Mesenteric fat pad (tissue), 1 donor: ENCODE data around the gene RBM15. TPM values are rescaled to one million over a fixed set of nuclear protein-coding genes. Genes with fewer than 3 reads are reported as not detected.

Experiments used
- DNase-seq: peaks from one replicate; pipeline ENCODE4 v3.0.0-alpha.2; 2020; ENCODE audit warnings: low spot score
- total RNA-seq: library from RNA; stranded (reverse); fragmentation: NEBNext Ultra II Directional; extraction: Animal tissue kit (Norgen Biotek cat#: 25700); gene quantifications from one replicate; pipeline ENCODE4 v1.2.1, GENCODE V29; 2021
- donor health status: DM: yes; HTN: yes; CAD: no.

RBM15 gene
- total RNA-seq, 1 donor from 2014 or later, result 21.1 TPM

DNA sequence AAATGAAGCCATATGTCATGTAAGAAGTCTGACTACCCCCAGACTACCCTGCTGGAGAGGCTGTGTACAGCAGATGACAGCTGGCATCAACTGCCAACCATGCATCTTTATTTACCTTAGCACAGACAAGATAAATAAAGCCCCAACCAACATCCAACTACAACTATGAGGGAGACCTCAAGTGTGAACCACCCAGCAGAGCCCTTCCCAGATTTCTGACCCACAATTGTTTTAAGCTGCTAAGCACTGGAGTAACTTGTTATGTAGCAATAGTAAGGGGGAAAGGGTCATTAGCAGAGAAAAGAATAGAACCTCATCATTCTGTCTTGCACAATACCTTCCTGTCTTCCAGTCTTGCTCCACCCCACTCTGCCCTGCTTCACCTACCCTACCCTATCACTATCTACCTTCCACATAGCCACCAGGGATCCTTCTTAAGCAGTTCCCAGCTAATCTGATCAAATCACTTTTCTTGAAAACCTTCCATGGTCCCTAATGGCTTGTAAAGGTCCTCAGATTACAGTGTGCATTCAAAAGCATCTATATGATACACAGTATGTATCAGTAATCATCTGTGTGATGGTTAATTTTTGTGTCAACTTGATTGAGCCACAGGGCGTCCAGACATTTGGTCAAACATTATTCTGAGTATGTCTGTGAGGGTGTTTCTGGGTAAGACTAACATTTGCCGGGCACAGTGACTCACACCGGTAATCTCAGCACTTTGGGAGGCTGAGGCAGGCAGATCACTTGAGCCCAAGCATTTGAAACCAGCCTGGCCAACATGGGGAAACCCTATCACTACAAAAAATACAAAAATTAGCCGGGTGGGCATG, 19.6 kb upstream of the RBM15 start:
- no peak for DNase-seq

DNA sequence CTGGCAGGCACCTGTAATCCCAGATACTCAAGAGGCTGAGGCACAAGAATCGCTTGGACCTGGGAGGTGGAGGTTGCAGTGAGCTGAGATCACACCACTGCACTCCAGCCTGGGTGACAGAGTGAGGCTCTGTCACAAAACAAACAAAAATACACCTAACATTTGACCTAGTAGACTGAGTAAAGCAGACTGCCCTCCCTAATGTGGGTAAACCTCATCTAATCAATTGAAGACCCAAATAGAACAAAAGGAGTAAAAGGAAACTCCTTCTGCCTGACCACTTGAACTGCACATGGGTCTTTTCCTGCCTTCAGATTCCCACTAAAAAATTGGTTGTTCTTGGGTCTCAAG, 19.0 kb upstream of the RBM15 start:
- no peak for DNase-seq

DNA sequence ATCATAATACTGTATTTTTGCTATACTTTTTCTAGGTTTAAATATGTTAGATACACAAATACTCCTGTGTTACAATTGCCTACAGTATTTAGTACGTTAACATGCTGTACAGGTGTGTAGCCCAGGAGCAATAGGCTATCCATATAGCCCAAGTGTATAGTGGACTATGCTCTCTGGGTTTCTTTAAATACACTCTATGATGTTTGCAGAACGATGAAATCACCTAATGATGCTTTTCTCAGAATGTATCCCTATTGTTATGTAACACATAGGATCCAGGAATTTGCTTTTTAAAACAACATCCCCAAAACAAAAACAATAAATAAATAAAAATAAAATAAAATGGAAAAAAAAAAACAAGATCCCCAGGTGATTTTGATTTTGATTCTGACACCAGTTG, 18.1 kb upstream of the RBM15 start:
- no peak for DNase-seq

DNA sequence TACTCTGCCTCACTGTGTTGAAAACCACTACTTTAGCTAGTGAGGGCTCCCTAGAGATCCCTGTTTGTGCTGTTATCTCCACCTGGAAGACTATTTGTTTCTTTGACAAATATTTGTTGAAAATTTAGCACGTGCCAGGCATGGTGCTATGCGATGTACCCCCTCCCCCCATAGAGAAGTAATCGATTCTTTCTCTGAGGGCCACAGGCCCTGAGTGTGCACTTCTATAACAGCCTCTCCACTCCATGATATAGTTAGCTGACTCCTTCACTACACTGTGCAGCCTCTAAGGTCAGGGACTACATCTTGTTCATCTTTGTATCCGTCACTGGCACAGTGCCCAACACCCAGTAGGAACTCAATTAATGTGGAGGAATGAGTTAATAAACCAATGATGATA, 17.3 kb upstream of the RBM15 start:
- no peak for DNase-seq

DNA sequence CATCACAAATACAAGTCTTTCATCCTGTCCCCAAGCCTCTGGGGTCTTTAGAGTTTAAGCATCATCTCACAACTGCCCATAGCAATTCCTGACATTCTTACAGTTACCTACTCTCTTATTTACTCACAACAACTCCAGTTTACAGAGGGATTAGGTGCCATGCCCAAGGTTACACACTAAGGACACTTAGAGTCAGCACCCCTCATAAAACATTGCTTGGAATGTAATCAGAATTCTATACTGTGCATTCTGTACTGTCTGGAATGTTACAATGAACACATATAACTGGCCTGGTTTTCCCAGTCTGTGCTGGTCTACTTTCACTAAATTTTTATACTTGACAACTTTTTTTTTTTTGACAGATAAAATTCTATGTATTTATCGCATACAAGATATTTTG, 14.5 kb upstream of the RBM15 start:
- DNase-seq, result no peak

DNA sequence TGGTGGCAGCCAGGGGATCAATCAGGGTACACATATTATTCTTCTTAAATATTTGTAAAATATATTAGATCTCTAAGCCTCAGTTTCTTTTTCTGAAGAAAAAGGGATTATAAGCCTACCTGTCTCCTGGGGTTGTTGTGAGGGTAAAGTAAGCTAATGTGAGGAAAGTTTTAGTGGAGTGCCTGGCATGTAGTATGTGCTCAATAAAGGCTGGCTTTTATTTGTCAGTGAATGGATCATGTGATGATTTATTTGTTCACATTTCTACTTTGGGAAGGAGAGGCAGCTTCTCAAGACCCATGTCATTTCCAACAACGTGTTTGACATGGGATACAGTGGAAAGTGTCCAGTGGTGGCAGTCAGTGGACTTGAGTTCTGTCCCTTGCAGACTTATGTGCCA, 12.4 kb upstream of the RBM15 start:
- DNase-seq, result no peak

DNA sequence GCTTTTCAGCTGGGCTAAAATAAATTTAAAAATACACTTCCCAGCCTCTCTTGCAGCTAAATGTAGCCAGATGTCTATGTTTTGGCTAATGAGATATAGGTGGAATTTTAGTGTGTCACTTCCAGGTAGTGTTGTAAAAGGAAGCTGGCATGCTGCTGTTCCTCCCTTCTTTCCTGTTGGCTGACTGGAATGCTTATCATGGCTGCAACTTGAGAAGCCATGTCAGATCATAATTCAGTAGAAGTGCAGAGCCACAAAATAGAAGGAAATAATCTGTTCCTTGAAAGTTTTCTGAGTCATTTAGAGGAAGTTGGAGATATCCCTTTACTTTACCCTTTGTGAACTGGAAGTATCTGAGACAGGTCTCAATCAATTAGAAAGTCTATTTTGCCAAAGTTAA, 10.9 kb upstream of the RBM15 start:
- no peak for DNase-seq

DNA sequence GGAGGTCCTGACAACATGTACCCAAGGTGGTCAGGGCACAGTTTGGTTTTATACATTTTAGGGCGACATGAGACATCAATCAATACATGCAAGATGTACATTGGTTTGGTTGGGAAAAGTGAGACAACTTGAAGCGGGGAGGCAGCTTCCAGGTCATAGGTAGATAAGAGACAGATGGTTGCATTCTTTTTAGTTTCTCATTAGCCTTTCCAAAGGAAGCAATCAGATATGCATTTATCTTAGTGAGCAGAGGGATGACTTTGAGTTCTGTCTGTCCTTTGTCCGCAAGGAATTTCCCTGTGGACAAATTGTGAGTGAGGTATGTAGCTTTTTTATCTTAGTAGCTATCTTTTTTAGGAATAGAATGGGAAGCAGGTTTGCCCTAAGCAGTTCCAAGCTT, 10.5 kb upstream of the RBM15 start:
- DNase-seq, result no peak

DNA sequence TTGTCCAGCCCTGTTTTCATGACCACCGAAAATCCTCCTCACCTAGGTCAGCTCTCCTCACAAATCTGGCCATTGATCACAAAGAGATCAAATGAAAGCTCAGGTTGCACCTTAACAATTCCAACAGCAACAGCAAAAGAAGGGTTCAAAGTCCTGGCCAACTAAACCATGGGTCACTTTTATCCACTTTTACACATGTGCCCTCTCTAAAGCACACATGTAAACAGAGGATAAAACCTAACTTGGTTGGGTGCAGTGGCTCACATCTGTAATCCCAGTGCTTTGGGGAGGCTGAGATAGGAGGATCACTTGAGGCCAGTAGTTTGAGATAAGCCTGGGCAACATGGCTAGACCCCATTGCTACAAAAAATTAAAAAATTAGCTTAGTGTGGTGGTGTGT, 3.9 kb upstream of the RBM15 start:
- no peak for DNase-seq

DNA sequence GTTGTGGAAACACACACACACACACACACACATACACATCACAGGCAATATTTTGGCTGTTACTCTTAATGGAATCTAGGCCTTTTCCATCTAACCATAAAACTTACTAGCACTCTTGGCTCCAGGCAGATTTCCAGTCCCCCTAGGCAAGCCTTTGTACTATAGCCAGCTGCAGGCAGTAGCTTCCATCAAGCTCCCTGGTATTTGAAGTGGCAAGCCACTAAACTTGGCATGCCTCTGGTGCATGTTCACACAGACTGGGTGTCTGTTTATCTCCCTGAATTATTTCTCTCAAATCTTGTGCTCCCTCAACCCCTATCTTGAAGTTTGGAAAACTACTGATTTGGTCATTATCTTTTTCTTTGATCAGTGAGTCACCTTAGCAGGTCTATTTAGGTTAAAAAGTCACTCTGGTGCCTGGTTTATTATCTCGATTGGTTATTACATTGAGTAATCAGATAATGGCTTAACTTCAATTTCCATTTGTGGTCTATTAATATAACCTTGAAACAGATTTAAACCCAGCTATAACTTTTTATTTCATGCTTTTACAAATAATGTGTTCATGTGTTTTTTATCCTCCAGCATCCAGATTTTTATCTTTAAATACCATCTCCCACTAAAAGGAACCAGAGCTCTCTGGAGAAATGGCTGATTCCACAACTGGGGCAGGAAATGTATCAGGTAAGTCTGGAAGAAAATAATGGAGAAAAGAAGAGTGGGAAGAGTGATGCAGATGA, 2.7 kb upstream of the RBM15 start:
- no peak for DNase-seq

DNA sequence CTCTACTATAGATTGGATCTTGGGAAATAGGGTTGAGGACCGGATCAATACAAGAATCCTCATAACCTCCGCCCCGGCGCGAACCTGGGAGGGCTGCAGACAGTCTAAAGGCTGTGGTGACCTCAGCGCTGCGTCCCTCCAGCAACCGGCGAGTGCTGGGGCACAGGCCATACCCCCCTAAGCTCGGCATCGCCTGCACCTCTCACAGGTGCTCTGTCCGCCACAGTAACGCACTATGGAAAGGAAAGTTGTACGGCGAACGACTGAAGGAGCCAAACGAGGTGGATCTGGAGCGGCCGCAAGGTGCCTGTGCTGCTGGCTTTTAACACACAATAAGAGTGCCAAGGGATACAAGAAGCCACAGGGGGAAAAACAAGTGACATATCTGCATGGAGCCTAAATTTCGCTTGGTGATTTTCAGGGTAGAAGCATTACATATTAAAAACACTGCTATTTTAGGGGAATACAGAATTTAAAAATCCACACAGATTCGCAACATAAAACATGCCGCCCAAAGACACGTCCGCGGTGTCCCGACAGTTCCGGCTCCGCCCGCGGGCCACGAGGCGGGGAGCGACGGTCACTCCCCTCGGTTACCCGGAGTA, 1.4 kb upstream of the RBM15 start:
- DNase-seq, result no peak

DNA sequence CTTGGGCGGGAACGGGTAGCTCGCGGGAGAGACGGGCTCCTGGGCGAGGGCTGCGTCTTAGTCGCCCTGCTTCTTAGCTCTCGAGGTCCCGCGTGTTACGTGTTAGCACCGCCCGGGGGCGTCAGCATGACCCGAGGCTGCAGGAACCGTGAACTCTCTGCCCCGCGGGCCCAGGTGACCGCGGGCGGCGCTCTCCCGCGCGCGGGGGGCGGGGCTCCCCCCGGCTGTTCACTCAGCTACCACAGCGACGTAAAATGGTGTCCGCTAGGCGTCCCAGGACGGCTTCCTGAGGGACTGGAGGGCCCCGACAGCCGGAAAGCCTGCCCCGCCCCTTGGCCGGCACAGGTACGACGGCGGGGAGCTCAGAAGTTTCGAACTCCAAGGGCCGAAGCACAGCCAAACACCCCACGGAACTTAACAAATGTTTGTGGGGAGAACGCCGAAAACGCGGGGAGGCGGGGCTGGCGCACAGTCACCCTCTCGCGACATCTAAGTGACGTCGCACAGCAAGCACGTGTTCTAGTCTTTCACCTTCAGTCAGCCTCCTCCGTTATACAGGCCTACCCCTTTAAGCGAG, 780 bp upstream of the RBM15 start:
- DNase-seq, result peak; percentile 96

DNA sequence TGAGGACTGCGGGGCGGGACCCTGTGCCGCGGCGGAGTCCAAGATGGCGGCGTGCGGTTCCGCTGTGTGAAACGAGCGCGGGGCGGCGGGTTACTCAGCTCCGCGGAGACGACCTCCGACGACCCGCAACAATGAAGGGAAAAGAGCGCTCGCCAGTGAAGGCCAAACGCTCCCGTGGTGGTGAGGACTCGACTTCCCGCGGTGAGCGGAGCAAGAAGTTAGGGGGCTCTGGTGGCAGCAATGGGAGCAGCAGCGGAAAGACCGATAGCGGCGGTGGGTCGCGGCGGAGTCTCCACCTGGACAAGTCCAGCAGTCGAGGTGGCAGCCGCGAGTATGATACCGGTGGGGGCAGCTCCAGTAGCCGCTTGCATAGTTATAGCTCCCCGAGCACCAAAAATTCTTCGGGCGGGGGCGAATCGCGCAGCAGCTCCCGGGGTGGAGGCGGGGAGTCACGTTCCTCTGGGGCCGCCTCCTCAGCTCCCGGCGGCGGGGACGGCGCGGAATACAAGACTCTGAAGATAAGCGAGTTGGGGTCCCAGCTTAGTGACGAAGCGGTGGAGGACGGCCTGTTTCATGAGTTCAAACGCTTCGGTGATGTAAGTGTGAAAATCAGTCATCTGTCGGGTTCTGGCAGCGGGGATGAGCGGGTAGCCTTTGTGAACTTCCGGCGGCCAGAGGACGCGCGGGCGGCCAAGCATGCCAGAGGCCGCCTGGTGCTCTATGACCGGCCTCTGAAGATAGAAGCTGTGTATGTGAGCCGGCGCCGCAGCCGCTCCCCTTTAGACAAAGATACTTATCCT, 430 bp downstream of the RBM15 start:
- DNase-seq, result peak; percentile 91

DNA sequence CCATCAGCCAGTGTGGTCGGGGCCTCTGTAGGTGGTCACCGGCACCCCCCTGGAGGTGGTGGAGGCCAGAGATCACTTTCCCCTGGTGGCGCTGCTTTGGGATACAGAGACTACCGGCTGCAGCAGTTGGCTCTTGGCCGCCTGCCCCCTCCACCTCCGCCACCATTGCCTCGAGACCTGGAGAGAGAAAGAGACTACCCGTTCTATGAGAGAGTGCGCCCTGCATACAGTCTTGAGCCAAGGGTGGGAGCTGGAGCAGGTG, 961 bp downstream of the RBM15 start:
- no peak for DNase-seq

DNA sequence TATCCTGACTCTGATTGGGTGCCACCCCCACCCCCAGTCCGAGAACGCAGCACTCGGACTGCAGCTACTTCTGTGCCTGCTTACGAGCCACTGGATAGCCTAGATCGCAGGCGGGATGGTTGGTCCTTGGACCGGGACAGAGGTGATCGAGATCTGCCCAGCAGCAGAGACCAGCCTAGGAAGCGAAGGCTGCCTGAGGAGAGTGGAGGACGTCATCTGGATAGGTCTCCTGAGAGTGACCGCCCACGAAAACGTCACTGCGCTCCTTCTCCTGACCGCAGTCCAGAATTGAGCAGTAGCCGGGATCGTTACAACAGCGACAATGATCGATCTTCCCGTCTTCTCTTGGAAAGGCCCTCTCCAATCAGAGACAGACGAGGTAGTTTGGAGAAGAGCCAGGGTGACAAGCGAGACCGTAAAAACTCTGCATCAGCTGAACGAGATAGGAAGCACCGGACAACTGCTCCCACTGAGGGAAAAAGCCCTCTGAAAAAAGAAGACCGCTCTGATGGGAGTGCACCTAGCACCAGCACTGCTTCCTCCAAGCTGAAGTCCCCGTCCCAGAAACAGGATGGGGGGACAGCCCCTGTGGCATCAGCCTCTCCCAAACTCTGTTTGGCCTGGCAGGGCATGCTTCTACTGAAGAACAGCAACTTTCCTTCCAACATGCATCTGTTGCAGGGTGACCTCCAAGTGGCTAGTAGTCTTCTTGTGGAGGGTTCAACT, 2.1 kb downstream of the RBM15 start:
- DNase-seq, result no peak

DNA sequence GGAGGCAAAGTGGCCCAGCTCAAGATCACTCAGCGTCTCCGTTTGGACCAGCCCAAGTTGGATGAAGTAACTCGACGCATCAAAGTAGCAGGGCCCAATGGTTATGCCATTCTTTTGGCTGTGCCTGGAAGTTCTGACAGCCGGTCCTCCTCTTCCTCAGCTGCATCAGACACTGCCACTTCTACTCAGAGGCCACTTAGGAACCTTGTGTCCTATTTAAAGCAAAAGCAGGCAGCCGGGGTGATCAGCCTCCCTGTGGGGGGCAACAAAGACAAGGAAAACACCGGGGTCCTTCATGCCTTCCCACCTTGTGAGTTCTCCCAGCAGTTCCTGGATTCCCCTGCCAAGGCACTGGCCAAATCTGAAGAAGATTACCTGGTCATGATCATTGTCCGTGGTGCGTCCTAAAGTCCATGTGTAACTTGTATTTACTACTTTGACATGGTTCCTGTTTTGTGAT, 2.7 kb downstream of the RBM15 start:
- DNase-seq, result no peak

DNA sequence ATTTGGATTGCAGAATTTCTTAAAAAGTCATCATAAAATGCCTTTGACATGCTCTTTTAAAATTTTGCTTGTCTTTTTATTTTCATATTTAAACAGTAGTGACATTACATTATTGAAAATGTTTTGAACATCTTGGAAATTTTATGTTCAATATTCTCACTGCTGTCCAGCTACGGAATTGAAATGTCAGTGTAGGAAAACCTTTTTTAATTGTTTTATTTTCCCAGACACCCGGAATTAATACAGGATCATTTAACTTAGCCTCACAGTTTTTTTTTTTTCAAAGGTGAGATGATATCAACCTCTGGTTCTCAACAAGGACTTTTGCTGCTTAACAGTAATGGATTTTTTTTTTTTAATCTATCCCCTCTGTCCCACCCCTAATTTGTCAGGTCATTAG, 4.1 kb downstream of the RBM15 start:
- DNase-seq, result no peak

DNA sequence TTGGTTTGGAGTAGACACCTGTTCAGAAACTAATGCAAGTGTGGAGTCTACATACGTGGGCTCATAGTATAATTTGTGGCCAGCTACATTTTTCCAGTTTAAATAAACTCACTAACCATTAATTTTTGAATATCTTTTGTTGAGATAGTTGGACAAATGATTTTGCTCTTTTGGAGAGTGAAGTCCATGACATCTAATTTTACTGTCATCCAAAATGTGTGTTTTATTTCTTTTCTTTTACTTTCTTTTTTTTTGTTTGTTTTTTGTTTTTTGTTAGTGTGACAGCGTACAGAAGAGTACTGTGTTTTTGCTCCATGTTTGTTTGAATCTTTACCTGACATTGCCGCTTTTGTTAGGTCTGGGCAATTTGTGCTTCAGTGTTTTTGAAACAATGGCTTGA, 5.0 kb downstream of the RBM15 start:
- DNase-seq, result no peak

DNA sequence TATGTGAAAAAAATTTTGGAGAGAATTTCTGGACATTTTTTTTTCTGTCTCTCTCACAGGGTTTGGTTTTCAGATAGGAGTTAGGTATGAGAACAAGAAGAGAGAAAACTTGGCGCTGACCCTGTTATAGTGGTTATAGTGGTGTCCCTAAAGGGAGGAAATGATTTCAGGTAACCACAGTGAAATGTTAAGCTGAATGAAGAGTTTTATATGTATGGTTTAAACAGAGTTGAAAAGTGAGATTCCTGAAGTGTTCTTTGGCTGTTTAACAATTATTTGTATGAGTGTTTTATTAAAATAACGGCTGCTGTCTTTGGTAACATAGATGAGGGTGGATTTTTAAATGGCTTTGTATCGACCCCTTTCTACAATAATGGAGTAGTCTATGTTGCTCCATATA, 6.3 kb downstream of the RBM15 start:
- DNase-seq, result no peak

DNA sequence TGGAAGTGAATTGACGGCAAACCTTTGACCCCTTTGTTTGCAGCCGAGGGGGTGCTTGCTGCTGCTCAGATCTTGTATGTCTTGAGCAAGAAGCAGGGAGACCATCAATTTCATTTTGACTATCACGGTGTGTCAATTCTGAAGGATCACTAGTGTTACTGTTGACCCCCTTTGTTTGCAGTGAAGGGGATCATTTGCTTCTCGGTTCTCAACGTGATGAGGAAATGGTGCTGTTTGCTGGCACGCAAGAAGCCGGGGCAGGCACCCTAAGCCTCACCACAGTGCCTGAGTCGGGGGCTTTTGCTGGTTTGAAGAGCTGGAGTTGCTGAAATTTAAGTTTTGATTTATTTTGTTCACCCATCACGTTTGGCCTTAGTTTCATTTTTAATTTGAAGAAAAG, 7.5 kb downstream of the RBM15 start:
- DNase-seq, result no peak
